Suppressor macrophage treated with lipopolysaccharide for 1 hour (primary cell): ENCODE results near the gene BCAR3.
"Not testable (repeated sequence)": the region's sequence is repeated elsewhere in the genome, so short reads cannot be mapped to it uniquely, and the experiment has no call there.

Experiments used
- DNase-seq, 3 donors: peaks; one replicate each; pipeline ENCODE4 v3.0.0-alpha.2; 2020 to 2022

BCAR3 gene

GRCh38 chr1:93667642-93668041 lies 14.0 kb downstream of the BCAR3 start:
- no peak for DNase-seq

- no peak for DNase-seq
Observed at GRCh38 chr1:93666613-93667384, 14.8 kb downstream of the BCAR3 start.

- DNase-seq = no peak
Observed at GRCh38 chr1:93665015-93665414, 16.6 kb downstream of the BCAR3 start.

- no peak for DNase-seq
Observed at GRCh38 chr1:93663208-93663614, 18.4 kb downstream of the BCAR3 start.

GRCh38 chr1:93662481-93663207 lies 19.0 kb downstream of the BCAR3 start:
- DNase-seq = peak in 2 of 3 donors; percentile 22 to 25

GRCh38 chr1:93661829-93662474 lies 19.7 kb downstream of the BCAR3 start:
- DNase-seq = peak; percentile 50 to 64 (median 57)

GRCh38 chr1:93661341-93661740 lies 20.3 kb downstream of the BCAR3 start:
- not testable (repeated sequence) for DNase-seq

- no peak for DNase-seq
Observed at GRCh38 chr1:93659822-93660503, 21.7 kb downstream of the BCAR3 start.

- no peak for DNase-seq
Observed at GRCh38 chr1:93658188-93658587, 23.4 kb downstream of the BCAR3 start.

- no peak for DNase-seq
Observed at GRCh38 chr1:93656491-93656890, 25.1 kb downstream of the BCAR3 start.

GRCh38 chr1:93653656-93654055 lies 28.0 kb downstream of the BCAR3 start:
- no peak for DNase-seq

GRCh38 chr1:93652323-93652949 lies 29.2 kb downstream of the BCAR3 start:
- DNase-seq = no peak

GRCh38 chr1:93651695-93652094 lies 29.9 kb downstream of the BCAR3 start:
- no peak for DNase-seq

- not testable (repeated sequence) for DNase-seq
Observed at GRCh38 chr1:93650159-93650558, 31.5 kb downstream of the BCAR3 start.

GRCh38 chr1:93649231-93649630 lies 32.4 kb downstream of the BCAR3 start:
- no peak for DNase-seq

- DNase-seq = no peak
Observed at GRCh38 chr1:93648656-93649055, 33.0 kb downstream of the BCAR3 start.

GRCh38 chr1:93641527-93641926 lies 40.1 kb downstream of the BCAR3 start:
- DNase-seq = no peak

- no peak for DNase-seq
Observed at GRCh38 chr1:93640656-93641440, 40.8 kb downstream of the BCAR3 start.

- DNase-seq = no peak
Observed at GRCh38 chr1:93638981-93639380, 42.7 kb downstream of the BCAR3 start.

- no peak for DNase-seq
Observed at GRCh38 chr1:93638307-93638847, 43.3 kb downstream of the BCAR3 start.

- no peak for DNase-seq
Observed at GRCh38 chr1:93636712-93637111, 44.9 kb downstream of the BCAR3 start.
